ENCODE results near the gene SPATS2L.

GRCh38 chr2:200341376-200341775, 34.9 kb downstream of the SPATS2L start:
- TF ChIP-seq POLR2A (IDR thresholded peaks at IDR 0.05; ENCODE audit: insufficient read depth in 1 of 2, low read depth in 2 of 2, low read length in 2 of 2) = no peak
- TF ChIP-seq MTF1 (CRISPR knock-in tag; IDR thresholded peaks at IDR 0.05) = no peak
- no peak for TF ChIP-seq EZH2 (conservative IDR thresholded peaks at IDR 0.05; ENCODE audit: low read depth, low read length)
- no peak for TF ChIP-seq ZNF792 (CRISPR knock-in tag; IDR thresholded peaks at IDR 0.05)
- TF ChIP-seq ARID5B (CRISPR knock-in tag; IDR thresholded peaks at IDR 0.05) = no peak
- TF ChIP-seq MXI1 (IDR thresholded peaks at IDR 0.05; ENCODE audit: borderline replicate concordance, low read depth, low read length) = no peak
- no peak for TF ChIP-seq U2AF2 (IDR thresholded peaks at IDR 0.05; ENCODE audit: low read depth, low read length)
- TF ChIP-seq FOXM1 (CRISPR knock-in tag; IDR thresholded peaks at IDR 0.05) = no peak
